HepG2 (cell line): ENCODE measurements around the gene AFDN. TPM values are rescaled to one million over a fixed set of nuclear protein-coding genes. Genes with fewer than 3 reads are reported as not detected.

ENCODE experiments used
- ATAC-seq: fragments of 200-7000 bp; cut with Tn5 transposase; 3 replicates; pipeline ENCODE4 v1.9.1; 2020; ENCODE audit warnings: mild to moderate bottlenecking, moderate library complexity
- BruUV-seq: library from RNA; stranded (reverse); fragments of 400-500 nt; replicated peaks from 2 replicates; lab custom pipeline; 2021; lab: Mats Ljungman, UMichigan
- CTCF ChIA-PET: fragments of 300-600 bp; formaldehyde crosslinking; extraction: SDS; loops from one replicate; lab custom pipeline; 2021; ENCODE audit warnings: low total read pairs, inconsistent platforms, low intra/inter-chr PET ratio; lab: Yijun Ruan, JAX
- POLR2A ChIA-PET: fragments of 350-600 bp; sonication (Branson Sonifier 250); formaldehyde crosslinking; loops from one replicate; lab custom pipeline; 2020; ENCODE audit warnings: antibody characterized with exemption, inconsistent platforms; lab: Yijun Ruan, JAX
- DNase-seq: peaks from one replicate; pipeline ENCODE4 v3.0.0-alpha.2; 2015; ENCODE audit warnings: low spot score
- FAIRE-seq: peaks from 3 replicates; lab custom pipeline; 2011; peaks lifted over from hg19 to GRCh38; lab: Jason Lieb, UNC
- H2AFZ ChIP-seq: one replicate; pipeline ENCODE4 v1.6.1; 2011; ENCODE audit warnings: low read length, inconsistent platforms
- H3K27ac ChIP-seq: fragments of 300-600 bp; 3 replicates; pipeline ENCODE4 v1.8.0; 2011; ENCODE audit warnings: mixed run types, mild to moderate bottlenecking, mixed read lengths, low read length, inconsistent platforms; ENCODE audit not compliant: insufficient read depth; ENCODE audit errors: extremely low read length
- H3K27me3 ChIP-seq, 2 experiments: fragments of 200-600 bp in 1 of 2; 2 replicates in 1 of 2; 3 replicates in 1 of 2; pipeline versions ENCODE4 v1.6.0 to v1.8.0; 2011; ENCODE audit warnings: low read length in 2 of 2, mild to moderate bottlenecking in 2 of 2, moderate library complexity in 2 of 2, inconsistent platforms in 1 of 2; ENCODE audit not compliant: insufficient read depth in 2 of 2, control insufficient read depth in 1 of 2
- H3K36me3 ChIP-seq, 2 experiments: fragments of 200-600 bp in 1 of 2; replicated peaks in 1 of 2; 2 replicates in 1 of 2; 3 replicates in 1 of 2; pipeline versions ENCODE4 v1.5.1 to v1.8.0; 2011; ENCODE audit warnings: low read length in 2 of 2, inconsistent platforms in 1 of 2; ENCODE audit not compliant: insufficient read depth in 2 of 2, control insufficient read depth in 1 of 2
- H3K4me1 ChIP-seq: 2 replicates; pipeline ENCODE4 v1.5.1; 2012; ENCODE audit warnings: low read length, inconsistent platforms; ENCODE audit not compliant: insufficient read depth
- H3K4me2 ChIP-seq: 2 replicates; pipeline ENCODE4 v1.6.0; 2011; ENCODE audit warnings: low read depth, low read length, inconsistent platforms
- H3K4me3 ChIP-seq, 3 experiments: fragments of 200-600 bp in 1 of 3; sonication (generic), shearing (Covaris generic) in 1 of 3; replicated peaks in 1 of 3; 2 replicates each; pipeline ENCODE4 v1.5.1; 2011 to 2016; ENCODE audit warnings: low read length in 3 of 3, inconsistent platforms in 2 of 3, low read depth in 2 of 3, mild to moderate bottlenecking in 2 of 3, control low read depth in 1 of 3, mixed read lengths in 1 of 3; ENCODE audit not compliant: insufficient read depth in 1 of 3
- H3K79me2 ChIP-seq: one replicate; pipeline ENCODE4 v1.6.1; 2011; ENCODE audit warnings: low read length, inconsistent platforms; ENCODE audit not compliant: insufficient read depth
- H3K9ac ChIP-seq: 2 replicates; pipeline ENCODE4 v1.6.0; 2011; ENCODE audit warnings: mild to moderate bottlenecking, low read depth, low read length, inconsistent platforms; ENCODE audit not compliant: insufficient read depth
- H3K9me3 ChIP-seq: 2 replicates; pipeline ENCODE4 v1.5.1; 2012; ENCODE audit warnings: mild to moderate bottlenecking, low read length
- H4K20me1 ChIP-seq: 2 replicates; pipeline ENCODE4 v1.6.0; 2011; ENCODE audit warnings: inconsistent platforms, mild to moderate bottlenecking, low read length, moderate library complexity; ENCODE audit not compliant: insufficient read depth
- CCDC6 ChIP-seq: sonication (generic); formaldehyde crosslinking; IDR thresholded peaks from 2 replicates; pipeline ENCODE4 v1.8.1; 2022; ENCODE audit warnings: mild to moderate bottlenecking, missing genetic modification reagents, moderate library complexity
- DDIT3 ChIP-seq: sonication (generic); formaldehyde crosslinking; IDR thresholded peaks from 2 replicates; pipeline ENCODE4 v1.4.0; 2020; ENCODE audit warnings: mild to moderate bottlenecking, missing genetic modification reagents
- HMG20B ChIP-seq: conservative IDR thresholded peaks from 2 replicates; pipeline ENCODE4 v1.6.1; 2016; ENCODE audit warnings: missing genetic modification reagents, missing compliant biosample characterization
- KAT2B ChIP-seq: fragments of 150-350 bp; IDR thresholded peaks from 2 replicates; pipeline ENCODE4 v1.6.1; 2014; ENCODE audit warnings: low read depth, low read length, borderline replicate concordance
- KDM6A ChIP-seq: IDR thresholded peaks from 2 replicates; pipeline ENCODE4 v1.6.1; 2016; ENCODE audit warnings: low read depth
- MEIS2 ChIP-seq: sonication (generic); formaldehyde crosslinking; IDR thresholded peaks from 2 replicates; pipeline ENCODE4 v1.9.0; 2021; ENCODE audit warnings: mild to moderate bottlenecking, missing genetic modification reagents
- NCOR1 ChIP-seq: fragments of 200-600 bp; sonication (generic); IDR thresholded peaks from 2 replicates; pipeline ENCODE4 v1.7.0; 2017; ENCODE audit warnings: antibody characterized with exemption, low read length, borderline replicate concordance
- NKX3-1 ChIP-seq: sonication (generic); formaldehyde crosslinking; IDR thresholded peaks from 2 replicates; pipeline ENCODE4 v1.5.0; 2020; ENCODE audit warnings: missing genetic modification reagents
- PAXIP1 ChIP-seq: sonication (generic); formaldehyde crosslinking; conservative IDR thresholded peaks from 2 replicates; pipeline ENCODE4 v1.4.0; 2020; ENCODE audit warnings: mild to moderate bottlenecking, missing genetic modification reagents, moderate library complexity
- PHF8 ChIP-seq: sonication (generic); formaldehyde crosslinking; IDR thresholded peaks from 2 replicates; pipeline ENCODE4 v1.5.0; 2020; ENCODE audit warnings: missing genetic modification reagents
- SIX1 ChIP-seq: sonication (generic); formaldehyde crosslinking; IDR thresholded peaks from 2 replicates; pipeline ENCODE4 v1.4.0; 2020; ENCODE audit warnings: missing genetic modification reagents, borderline replicate concordance
- TFAP4 ChIP-seq: sonication (generic); IDR thresholded peaks from 2 replicates; pipeline ENCODE4 v1.6.1; 2016; ENCODE audit warnings: low read depth, borderline replicate concordance
- ZBTB7A ChIP-seq: sonication (generic); formaldehyde crosslinking; IDR thresholded peaks from 2 replicates; pipeline ENCODE4 v1.8.0; 2022; ENCODE audit warnings: mild to moderate bottlenecking, missing genetic modification reagents
- ZBTB8A ChIP-seq: sonication (generic); formaldehyde crosslinking; IDR thresholded peaks from 2 replicates; pipeline ENCODE4 v1.4.0; 2020; ENCODE audit warnings: mild to moderate bottlenecking, low read depth, missing genetic modification reagents, borderline replicate concordance
- ZNF12 ChIP-seq: sonication (generic); formaldehyde crosslinking; IDR thresholded peaks from 2 replicates; pipeline ENCODE4 v1.5.0; 2020; ENCODE audit warnings: missing genetic modification reagents
- ZNF550 ChIP-seq: sonication (generic); formaldehyde crosslinking; IDR thresholded peaks from 2 replicates; pipeline ENCODE4 v1.4.0; 2020; ENCODE audit warnings: mild to moderate bottlenecking, missing genetic modification reagents, borderline replicate concordance
- ZNF558 ChIP-seq: sonication (generic); formaldehyde crosslinking; IDR thresholded peaks from 2 replicates; pipeline ENCODE4 v1.9.0; 2022; ENCODE audit warnings: mild to moderate bottlenecking, missing genetic modification reagents, borderline replicate concordance
- WGBS: methylation state at CpG from one replicate; pipeline ENCODE4 v1.1.6; 2017; ENCODE audit warnings: low lambda C conversion rate; 5-methylcytosine and 5-hydroxymethylcytosine counted together
- in situ Hi-C: cut with HindIII; loops from 2 replicates; pipeline ENCODE4 v1.10.0; 2017; ENCODE audit warnings: low pct_unique_long_range_greater_than_20kb; ENCODE audit not compliant: extremely low pct_ligation_motif_present
- intact Hi-C: fragments of 100-400 bp; cut with micrococcal nuclease; formaldehyde crosslinking; loops from one replicate; pipeline ENCODE4 v1.10.0; 2022; ENCODE audit not compliant: unreplicated experiment
- polyA plus RNA-seq, 8 experiments: library from polyadenylated mRNA; depleted of rRNA in 3 of 8; stranded (reverse) in 7 of 8; unstranded in 1 of 8; fragments of >200 nt; fragmentation: Illumina TruSeq in 4 of 8; extraction: Trizol in 4 of 8; gene quantifications; 2 replicates each; pipeline versions ENCODE4 v1.2.1 to v1.2.3, GENCODE V29; 2011 to 2016; ENCODE audit warnings: low read depth in 4 of 8, missing spikeins in 1 of 8, mixed read lengths in 1 of 8; ENCODE audit not compliant: insufficient read depth in 1 of 8
- total RNA-seq, 5 experiments: library from RNA; depleted of rRNA; stranded (reverse); fragments of >200 nt; fragmentation: Illumina TruSeq; extraction: Trizol; gene quantifications; 2 replicates each; pipeline ENCODE4 v1.2.3, GENCODE V29; 2016; ENCODE audit warnings: low read depth in 1 of 5
- TF ChIP-seq, protein P1 (sequence below): sonication (generic); formaldehyde crosslinking; IDR thresholded peaks from 2 replicates; pipeline ENCODE4 v1.4.0; 2020; ENCODE audit warnings: missing genetic modification reagents

Gene AFDN
- total and polyA plus RNA-seq, 2 of the 13 experiments (the other 11 are each of a cell fraction or from before 2014, with no cell fraction given), result 136 to 151 TPM

DNA sequence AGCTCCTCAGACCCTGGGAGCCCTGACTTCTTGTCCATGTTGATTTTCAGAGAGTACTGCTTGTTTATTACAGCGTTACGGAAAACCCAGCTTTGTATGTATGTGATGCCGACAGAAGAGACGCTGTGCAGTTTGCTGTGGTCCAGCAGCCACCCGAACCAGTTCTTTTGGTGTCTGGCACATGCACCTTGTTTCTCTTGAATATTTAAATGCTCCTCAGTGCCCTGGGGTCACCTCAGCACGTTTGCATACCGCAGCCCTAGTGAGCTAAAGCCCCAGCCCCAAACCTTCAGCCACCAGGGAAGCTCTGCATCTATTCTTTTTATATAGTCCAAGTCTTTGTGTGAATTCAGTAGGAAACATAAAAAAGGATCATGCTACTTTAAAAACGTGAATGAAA is 39.9 kb downstream of the AFDN start:
- intact Hi-C loops (no loop called here), in situ Hi-C loops (no loop called here)
- WGBS, result 95% methylated on average over 8 of the region's 8 CpGs
- no peak for TF ChIP-seq MEIS2 (CRISPR knock-in tag)
- TF ChIP-seq PHF8, result no peak
- TF ChIP-seq DDIT3 (CRISPR knock-in tag), result no peak
- TF ChIP-seq CCDC6, result no peak
- TF ChIP-seq ZBTB7A (CRISPR knock-in tag), result no peak
- TF ChIP-seq ZNF558, result no peak
- TF ChIP-seq KDM6A (CRISPR knock-in tag), result no peak
- TF ChIP-seq, protein P1, sequence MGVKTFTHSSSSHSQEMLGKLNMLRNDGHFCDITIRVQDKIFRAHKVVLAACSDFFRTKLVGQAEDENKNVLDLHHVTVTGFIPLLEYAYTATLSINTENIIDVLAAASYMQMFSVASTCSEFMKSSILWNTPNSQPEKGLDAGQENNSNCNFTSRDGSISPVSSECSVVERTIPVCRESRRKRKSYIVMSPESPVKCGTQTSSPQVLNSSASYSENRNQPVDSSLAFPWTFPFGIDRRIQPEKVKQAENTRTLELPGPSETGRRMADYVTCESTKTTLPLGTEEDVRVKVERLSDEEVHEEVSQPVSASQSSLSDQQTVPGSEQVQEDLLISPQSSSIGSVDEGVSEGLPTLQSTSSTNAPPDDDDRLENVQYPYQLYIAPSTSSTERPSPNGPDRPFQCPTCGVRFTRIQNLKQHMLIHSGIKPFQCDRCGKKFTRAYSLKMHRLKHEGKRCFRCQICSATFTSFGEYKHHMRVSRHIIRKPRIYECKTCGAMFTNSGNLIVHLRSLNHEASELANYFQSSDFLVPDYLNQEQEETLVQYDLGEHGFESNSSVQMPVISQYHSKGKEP (CRISPR knock-in tag), result no peak
- TF ChIP-seq ZBTB8A (CRISPR knock-in tag), result no peak
- no peak for TF ChIP-seq NKX3-1 (CRISPR knock-in tag)
- TF ChIP-seq HMG20B (CRISPR knock-in tag), result no peak
- no peak for TF ChIP-seq NCOR1
- no peak for TF ChIP-seq ZNF550 (CRISPR knock-in tag)
- no peak for TF ChIP-seq ZNF12 (CRISPR knock-in tag)
- TF ChIP-seq TFAP4, result no peak
- TF ChIP-seq PAXIP1 (CRISPR knock-in tag), result no peak
- no peak for TF ChIP-seq SIX1 (CRISPR knock-in tag)
- no peak for TF ChIP-seq KAT2B
- Histone ChIP-seq H4K20me1 (peaks cover 22% of the 10 kb centered on the region; the same call in 1 of the 2 replicates), H3K79me2 (peaks cover 57% of the 10 kb centered on the region), H3K4me3 (no peak overlapping the region), H3K9me3 (no peaks in the 10 kb centered on the region), H3K9ac (no peak overlapping the region), H3K4me2 (no peak overlapping the region), H2AFZ (no peak overlapping the region), H3K27me3 (no peaks in the 10 kb centered on the region), H3K36me3 (peaks cover 13 to 58% of the 10 kb centered on the region in 2 experiments), H3K4me1 (peaks cover 25% of the 10 kb centered on the region), H3K27ac (no peak overlapping the region)
- CTCF ChIA-PET, result no interaction called here
- no TSS peak for BruUV-seq
- no peak for ATAC-seq
- DNase-seq, result no peak
- POLR2A ChIA-PET, result interaction anchor here (0.8 kb wide), 1 partner anchor 11 kb away, joined by 3 read pairs; no protein-coding TSS in a partner anchor
- no peak for FAIRE-seq
